Liver (tissue), 9 donors: Measurements from ENCODE around the gene PDE6B. TPM values are rescaled to one million over a fixed set of nuclear protein-coding genes. Genes with fewer than 3 reads are reported as not detected.

ENCODE experiments used
- DNase-seq: peaks from one replicate; pipeline ENCODE4 v3.0.0-alpha.2; 2017; ENCODE audit warnings: low spot score
- H3K27ac ChIP-seq, 2 donors: one replicate each; pipeline ENCODE4 v1.7.0; 2013; ENCODE audit warnings: inconsistent platforms in 2 of 2, low read length in 2 of 2, control low read depth in 1 of 2, low read depth in 1 of 2, mild to moderate bottlenecking in 1 of 2
- H3K27me3 ChIP-seq, 4 donors: one replicate each; pipeline versions ENCODE4 v1.6.1 to v1.7.0; 2013; ENCODE audit warnings: low read length in 3 of 4, inconsistent platforms in 1 of 4, mild to moderate bottlenecking in 1 of 4, moderate library complexity in 1 of 4; ENCODE audit not compliant: control insufficient read depth in 4 of 4, insufficient read depth in 4 of 4
- H3K36me3 ChIP-seq, 4 donors: one replicate each; pipeline versions ENCODE4 v1.6.1 to v1.7.0; 2013; ENCODE audit warnings: low read length in 3 of 4, mild to moderate bottlenecking in 3 of 4, low read depth in 1 of 4, moderate library complexity in 1 of 4; ENCODE audit not compliant: control insufficient read depth in 4 of 4, insufficient read depth in 3 of 4
- H3K4me1 ChIP-seq, 4 donors: one replicate each; pipeline versions ENCODE4 v1.6.1 to v1.7.0; 2013; ENCODE audit warnings: low read length in 3 of 4, mild to moderate bottlenecking in 3 of 4, moderate library complexity in 1 of 4; ENCODE audit not compliant: control insufficient read depth in 4 of 4, insufficient read depth in 4 of 4
- H3K4me3 ChIP-seq, 3 donors: one replicate each; pipeline versions ENCODE4 v1.6.1 to v1.7.0; 2013; ENCODE audit warnings: low read length in 3 of 3, control low read depth in 1 of 3, low read depth in 1 of 3, mild to moderate bottlenecking in 1 of 3
- H3K9ac ChIP-seq, 2 donors: one replicate each; pipeline ENCODE4 v1.7.0; 2013; ENCODE audit warnings: low read length in 2 of 2, mild to moderate bottlenecking in 2 of 2, moderate library complexity in 2 of 2, control low read depth in 1 of 2, low read depth in 1 of 2
- H3K9me3 ChIP-seq, 4 donors: one replicate each; pipeline versions ENCODE4 v1.6.1 to v1.7.0; 2013; ENCODE audit warnings: low read length in 3 of 4; ENCODE audit not compliant: control insufficient read depth in 4 of 4
- EGR1 ChIP-seq, 2 donors: IDR thresholded peaks; 2 replicates each; pipeline ENCODE4 v1.6.1; 2016 to 2018; ENCODE audit warnings: antibody characterized with exemption in 2 of 2, low read depth in 2 of 2
- FOXA1 ChIP-seq: IDR thresholded peaks from 2 replicates; pipeline ENCODE4 v1.6.1; 2016; ENCODE audit warnings: antibody characterized with exemption
- FOXA2 ChIP-seq: IDR thresholded peaks from 2 replicates; pipeline ENCODE4 v1.6.1; 2016; ENCODE audit warnings: antibody characterized with exemption
- GABPA ChIP-seq, 2 donors: IDR thresholded peaks in 1 of 2; conservative IDR thresholded peaks in 1 of 2; 2 replicates each; pipeline ENCODE4 v1.6.1; 2016; ENCODE audit warnings: antibody characterized with exemption in 2 of 2, mild to moderate bottlenecking in 1 of 2, moderate library complexity in 1 of 2
- HNF4A ChIP-seq, 2 donors: conservative IDR thresholded peaks; 2 replicates each; pipeline ENCODE4 v1.6.1; 2016; ENCODE audit warnings: antibody characterized with exemption in 2 of 2, mild to moderate bottlenecking in 2 of 2
- HNF4G ChIP-seq: IDR thresholded peaks from 2 replicates; pipeline ENCODE4 v1.6.1; 2016; ENCODE audit warnings: antibody characterized with exemption
- JUND ChIP-seq, 2 donors: IDR thresholded peaks; 2 replicates each; pipeline ENCODE4 v1.6.1; 2016; ENCODE audit warnings: antibody characterized with exemption in 2 of 2
- NR2F2 ChIP-seq: IDR thresholded peaks from 2 replicates; pipeline ENCODE4 v1.6.1; 2016; ENCODE audit warnings: antibody characterized with exemption
- RAD21 ChIP-seq, 2 donors: IDR thresholded peaks; 2 replicates each; pipeline ENCODE4 v1.6.1; 2016; ENCODE audit warnings: antibody characterized with exemption in 2 of 2, mild to moderate bottlenecking in 2 of 2
- RXRA ChIP-seq, 2 donors: IDR thresholded peaks; 2 replicates each; pipeline ENCODE4 v1.6.1; 2017 to 2018; ENCODE audit warnings: antibody characterized with exemption in 2 of 2, mild to moderate bottlenecking in 1 of 2
- SP1 ChIP-seq: IDR thresholded peaks from 2 replicates; pipeline ENCODE4 v1.6.1; 2018; ENCODE audit warnings: antibody characterized with exemption, mild to moderate bottlenecking
- TAF1 ChIP-seq: conservative IDR thresholded peaks from 2 replicates; pipeline ENCODE4 v1.6.1; 2016; ENCODE audit warnings: antibody characterized with exemption, mild to moderate bottlenecking
- YY1 ChIP-seq: IDR thresholded peaks from 2 replicates; pipeline ENCODE4 v1.6.1; 2016; ENCODE audit warnings: antibody characterized with exemption, mild to moderate bottlenecking
- WGBS: extraction: QIAGEN DNeasy Blood & Tissue Kit; methylation state at CpG from one replicate; pipeline ENCODE4 v1.1.7; 2013; 5-methylcytosine and 5-hydroxymethylcytosine counted together
- polyA plus RNA-seq, 2 donors: library from polyadenylated mRNA; stranded (reverse) in 1 of 2; unstranded in 1 of 2; fragments of 200-250 nt in 1 of 2; fragments of >200 nt in 1 of 2; fragmentation: Nextera tagmentation in 1 of 2; extraction: Ambion mirVana in 1 of 2; gene quantifications; one replicate each; pipeline versions ENCODE4 v1.2.1 to v1.2.3, GENCODE V29; 2013 to 2015
- total RNA-seq, 2 donors: library from RNA; depleted of rRNA; stranded (reverse); fragments of >200 nt; gene quantifications; one replicate each; pipeline ENCODE4 v1.2.3, GENCODE V29; 2014
- TF ChIP-seq, protein P1 (sequence below): fragments of 150-350 bp; IDR thresholded peaks from 2 replicates; pipeline ENCODE4 v1.5.1; 2017; ENCODE audit warnings: improper control_type of control experiment, low read depth, low read length; ENCODE audit not compliant: missing input control
- donor health status: healthy.
- donor health status: healthy.
- donor health status: healthy.
- donor health status: healthy.
- donor health status: healthy.

The PDE6B gene
- total and polyA plus RNA-seq, 4 donors = 0.28 to 7.3 (median 0.49) TPM

DNA sequence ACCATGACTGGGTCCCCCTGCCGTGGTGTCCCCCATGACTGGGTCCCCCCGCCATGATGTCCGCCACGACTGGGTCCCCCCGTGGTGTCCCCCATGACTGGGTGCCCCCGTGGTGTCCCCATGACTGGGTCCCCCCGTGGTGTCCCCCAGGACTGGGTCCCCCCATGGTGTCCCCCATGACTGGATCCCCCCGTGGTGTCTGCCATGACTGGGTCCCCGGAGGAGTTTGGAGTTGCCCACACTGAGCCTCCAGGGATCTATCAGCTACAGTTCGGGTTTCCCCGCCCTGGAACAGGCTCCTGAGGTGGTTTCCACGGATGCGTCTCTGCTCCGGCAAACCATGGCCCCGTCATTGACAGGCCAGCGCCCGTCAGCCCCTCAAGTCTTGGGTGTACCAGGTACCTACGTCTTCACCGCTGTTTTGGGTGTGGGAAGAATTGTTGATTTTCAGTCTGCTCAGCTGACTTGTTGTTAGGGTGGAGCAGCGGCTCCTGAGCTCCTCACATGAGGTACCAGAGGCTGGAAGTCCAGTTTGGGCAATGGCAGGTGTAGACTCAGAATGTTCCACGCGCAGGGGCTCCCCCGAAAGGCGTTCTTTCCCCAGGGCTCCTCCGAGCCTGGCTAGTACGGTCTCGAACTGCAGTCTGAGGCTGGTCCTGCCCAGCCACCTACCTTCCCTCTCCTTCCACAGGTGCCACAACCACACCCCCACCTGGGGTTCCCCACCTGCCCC is 8.3 kb upstream of the PDE6B start (continued):
- TF ChIP-seq NR2F2 = no peak
- TF ChIP-seq HNF4G = no peak

DNA sequence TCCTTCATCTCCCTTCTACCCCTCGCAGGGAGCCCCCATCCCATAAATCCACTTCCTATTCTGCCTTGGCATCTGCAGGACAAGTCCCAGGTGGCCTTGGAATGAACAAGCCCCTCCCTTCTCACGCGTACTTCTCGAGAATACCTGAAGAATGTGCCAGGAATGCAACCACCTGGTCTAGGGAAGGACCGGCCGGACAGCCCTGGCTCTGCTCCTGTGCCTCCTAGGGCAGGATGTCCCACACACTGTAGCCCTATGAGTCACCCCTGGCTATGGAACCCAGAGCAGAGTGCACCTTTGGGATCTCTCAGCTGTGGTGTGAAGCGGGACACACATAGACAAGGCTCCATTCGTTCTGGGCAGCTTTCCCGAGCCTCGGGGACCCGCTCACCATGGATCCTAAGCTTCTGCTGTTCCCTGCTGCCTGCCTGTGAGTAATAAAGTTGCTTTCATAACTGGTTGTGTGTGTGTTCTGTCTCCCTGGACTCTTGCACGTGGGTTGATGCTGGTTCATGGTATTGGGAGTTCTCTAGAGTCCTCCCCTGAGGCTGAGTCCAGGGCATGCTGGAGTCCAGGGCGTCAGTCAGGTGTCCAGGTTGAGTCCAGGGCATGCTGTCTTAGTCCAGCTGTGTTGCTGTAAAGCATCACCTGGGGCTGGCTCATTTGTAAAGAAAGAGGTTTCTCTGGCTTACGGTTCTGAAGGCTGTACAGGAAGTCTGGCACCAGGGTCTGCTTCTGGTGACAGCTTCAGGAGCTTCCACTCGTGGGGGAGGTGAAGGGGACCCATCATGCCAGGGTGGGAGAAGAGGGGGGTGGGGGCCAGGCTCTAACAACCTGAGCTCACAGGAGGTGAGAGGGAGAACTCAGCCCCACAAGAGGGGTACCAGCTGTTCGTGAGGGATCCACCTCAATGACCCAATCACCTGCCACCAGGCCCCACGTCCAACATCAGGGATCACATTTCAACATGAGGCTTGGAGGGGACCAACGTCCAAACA is 7.4 kb upstream of the PDE6B start:
- H3K9me3 ChIP-seq = peaks cover 0 to 2% (median 0%) of the 10 kb centered on the region in 4 donors

DNA sequence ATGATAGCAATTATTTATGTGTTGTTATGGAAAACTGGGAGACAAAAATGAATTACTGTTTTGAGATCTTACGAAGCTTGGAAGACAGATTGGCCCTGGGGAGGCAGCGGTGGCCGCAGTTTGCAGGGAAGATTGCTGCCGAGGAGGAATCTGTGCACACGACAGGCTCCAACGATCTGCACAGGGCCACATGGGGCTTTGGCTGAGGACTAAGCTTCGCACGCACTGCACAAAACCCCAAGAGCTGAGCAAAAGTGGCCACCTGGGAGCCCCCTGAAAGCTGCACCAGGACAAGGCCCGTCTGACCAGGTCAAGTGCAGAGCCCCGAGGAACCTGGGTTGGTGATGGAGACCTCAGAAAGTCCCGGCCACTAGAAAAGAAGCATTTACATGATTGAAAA is 5.2 kb upstream of the PDE6B start:
- peaks cover 0 to 2% (median 0%) of the 10 kb centered on the region in 4 donors for H3K9me3 ChIP-seq
- 78% methylated on average over 11 of the region's 11 CpGs for WGBS
- no peaks in the 10 kb centered on the region for H3K4me1 ChIP-seq
- no peak for DNase-seq
- H3K27me3 ChIP-seq = no peaks in the 10 kb centered on the region
- no peak overlapping the region for H3K4me3 ChIP-seq
- TF ChIP-seq HNF4A (conservative IDR thresholded peaks at IDR 0.05) = no peak
- no peak for TF ChIP-seq FOXA1
- TF ChIP-seq HNF4G = no peak
- no peak overlapping the region for H3K27ac ChIP-seq
- no peak overlapping the region for H3K9ac ChIP-seq
- H3K36me3 ChIP-seq = no peaks in the 10 kb centered on the region

More for the DNA sequence above, 7.4 kb upstream of the PDE6B start:
- H3K4me1 ChIP-seq = no peaks in the 10 kb centered on the region
- H3K4me3 ChIP-seq = no peak overlapping the region
- no peak for DNase-seq
- no peaks in the 10 kb centered on the region for H3K27me3 ChIP-seq
- 61% methylated on average over 18 of the region's 18 CpGs for WGBS
- no peaks in the 10 kb centered on the region for H3K36me3 ChIP-seq
- H3K27ac ChIP-seq = no peak overlapping the region
- TF ChIP-seq EGR1 (IDR thresholded peaks at IDR 0.05; ENCODE audit: low read depth in 2 of 2) (no peak), FOXA1 (no peak), GABPA (IDR thresholded peaks at IDR 0.05 in 1 of 2, conservative IDR thresholded peaks at IDR 0.05 in 1 of 2) (no peak), RAD21 (IDR thresholded peaks at IDR 0.05) (no peak), HNF4A (conservative IDR thresholded peaks at IDR 0.05) (no peak), FOXA2 (no peak), NR2F2 (no peak), SP1 (no peak)
- H3K9ac ChIP-seq = no peak overlapping the region

DNA sequence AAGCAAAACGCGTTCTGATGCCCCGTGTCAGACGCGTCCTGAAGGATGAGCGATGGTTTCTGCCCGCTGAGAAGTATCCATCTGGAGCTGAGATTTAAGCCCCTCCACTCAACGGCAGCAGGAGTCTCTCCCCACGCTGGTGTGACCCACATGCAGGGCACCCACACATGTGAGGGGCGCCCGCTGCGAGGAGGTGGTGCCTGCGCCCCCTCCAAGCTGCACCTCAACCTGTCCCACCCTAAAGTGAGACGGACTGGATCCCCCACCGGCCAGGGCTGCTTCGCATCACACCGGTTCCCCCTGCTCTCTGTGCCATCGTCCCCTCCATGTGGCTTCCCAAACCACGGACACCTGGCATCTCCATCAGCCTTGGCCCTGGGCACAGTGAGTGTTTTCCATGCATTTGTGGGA is 4.5 kb upstream of the PDE6B start:
- no peak overlapping the region for H3K4me3 ChIP-seq
- WGBS = 89% methylated on average over 19 of the region's 19 CpGs

More for the DNA sequence above, 4.5 kb upstream of the PDE6B start:
- no peaks in the 10 kb centered on the region for H3K4me1 ChIP-seq
- H3K27me3 ChIP-seq = no peaks in the 10 kb centered on the region
- no peak overlapping the region for H3K27ac ChIP-seq
- no peak for TF ChIP-seq NR2F2
- TF ChIP-seq GABPA (IDR thresholded peaks at IDR 0.05 in 1 of 2, conservative IDR thresholded peaks at IDR 0.05 in 1 of 2) = no peak
- TF ChIP-seq RXRA (IDR thresholded peaks at IDR 0.05) = no peak
- no peak for TF ChIP-seq EGR1 (IDR thresholded peaks at IDR 0.05; ENCODE audit: low read depth in 2 of 2)
- no peak for TF ChIP-seq JUND (IDR thresholded peaks at IDR 0.05)
- TF ChIP-seq RAD21 (IDR thresholded peaks at IDR 0.05) = no peak
- no peak for TF ChIP-seq HNF4G
- no peak for TF ChIP-seq FOXA2
- TF ChIP-seq FOXA1 = no peak
- no peak for TF ChIP-seq YY1
- no peak for TF ChIP-seq TAF1
- TF ChIP-seq, protein P1, sequence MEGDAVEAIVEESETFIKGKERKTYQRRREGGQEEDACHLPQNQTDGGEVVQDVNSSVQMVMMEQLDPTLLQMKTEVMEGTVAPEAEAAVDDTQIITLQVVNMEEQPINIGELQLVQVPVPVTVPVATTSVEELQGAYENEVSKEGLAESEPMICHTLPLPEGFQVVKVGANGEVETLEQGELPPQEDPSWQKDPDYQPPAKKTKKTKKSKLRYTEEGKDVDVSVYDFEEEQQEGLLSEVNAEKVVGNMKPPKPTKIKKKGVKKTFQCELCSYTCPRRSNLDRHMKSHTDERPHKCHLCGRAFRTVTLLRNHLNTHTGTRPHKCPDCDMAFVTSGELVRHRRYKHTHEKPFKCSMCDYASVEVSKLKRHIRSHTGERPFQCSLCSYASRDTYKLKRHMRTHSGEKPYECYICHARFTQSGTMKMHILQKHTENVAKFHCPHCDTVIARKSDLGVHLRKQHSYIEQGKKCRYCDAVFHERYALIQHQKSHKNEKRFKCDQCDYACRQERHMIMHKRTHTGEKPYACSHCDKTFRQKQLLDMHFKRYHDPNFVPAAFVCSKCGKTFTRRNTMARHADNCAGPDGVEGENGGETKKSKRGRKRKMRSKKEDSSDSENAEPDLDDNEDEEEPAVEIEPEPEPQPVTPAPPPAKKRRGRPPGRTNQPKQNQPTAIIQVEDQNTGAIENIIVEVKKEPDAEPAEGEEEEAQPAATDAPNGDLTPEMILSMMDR = no peak
- TF ChIP-seq HNF4A (conservative IDR thresholded peaks at IDR 0.05) = no peak
- H3K9me3 ChIP-seq = peaks cover 0 to 2% (median 0%) of the 10 kb centered on the region in 4 donors
- DNase-seq = no peak
- H3K36me3 ChIP-seq = no peaks in the 10 kb centered on the region
- H3K9ac ChIP-seq = no peak overlapping the region
